Measurements from ENCODE around the gene PMS2. TPM values are rescaled to one million over a fixed set of nuclear protein-coding genes. Genes with fewer than 3 reads are reported as not detected.
"Not testable (repeated sequence)": the region's sequence is repeated elsewhere in the genome, so short reads cannot be mapped to it uniquely, and the experiment has no call there.

The PMS2 gene
- total RNA-seq, 2 donors from 2014 or later = 9.3 to 12.6 TPM

GRCh38 chr7:5997210-5997808, 11.5 kb downstream of the PMS2 start:
- no peaks in the 10 kb centered on the region for H3K27me3 ChIP-seq (replicated peaks; ENCODE audit: insufficient read depth)
- no peaks in the 10 kb centered on the region for H3K9me3 ChIP-seq
- DNase-seq (ENCODE audit: low spot score) = peak; percentile 62
- TF ChIP-seq, protein P1, sequence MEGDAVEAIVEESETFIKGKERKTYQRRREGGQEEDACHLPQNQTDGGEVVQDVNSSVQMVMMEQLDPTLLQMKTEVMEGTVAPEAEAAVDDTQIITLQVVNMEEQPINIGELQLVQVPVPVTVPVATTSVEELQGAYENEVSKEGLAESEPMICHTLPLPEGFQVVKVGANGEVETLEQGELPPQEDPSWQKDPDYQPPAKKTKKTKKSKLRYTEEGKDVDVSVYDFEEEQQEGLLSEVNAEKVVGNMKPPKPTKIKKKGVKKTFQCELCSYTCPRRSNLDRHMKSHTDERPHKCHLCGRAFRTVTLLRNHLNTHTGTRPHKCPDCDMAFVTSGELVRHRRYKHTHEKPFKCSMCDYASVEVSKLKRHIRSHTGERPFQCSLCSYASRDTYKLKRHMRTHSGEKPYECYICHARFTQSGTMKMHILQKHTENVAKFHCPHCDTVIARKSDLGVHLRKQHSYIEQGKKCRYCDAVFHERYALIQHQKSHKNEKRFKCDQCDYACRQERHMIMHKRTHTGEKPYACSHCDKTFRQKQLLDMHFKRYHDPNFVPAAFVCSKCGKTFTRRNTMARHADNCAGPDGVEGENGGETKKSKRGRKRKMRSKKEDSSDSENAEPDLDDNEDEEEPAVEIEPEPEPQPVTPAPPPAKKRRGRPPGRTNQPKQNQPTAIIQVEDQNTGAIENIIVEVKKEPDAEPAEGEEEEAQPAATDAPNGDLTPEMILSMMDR (IDR thresholded peaks at IDR 0.05) = peak; percentile 14 to 80 (median 66)
- TF ChIP-seq POLR2A (IDR thresholded peaks at IDR 0.05) (no peak), POLR2AphosphoS5 (IDR thresholded peaks at IDR 0.05) (peak; percentile 61)
- 42% methylated on average over 10 of the region's 10 CpGs for WGBS
- peak overlapping the region in 1 of 2 donors; percentile 30 for H3K27ac ChIP-seq
- intact Hi-C loops (cut with DNase I) = loop anchor here (5.0 kb wide), 1 partner anchor 320 kb away; no protein-coding TSS in a partner anchor
- no peak overlapping the region for H3K4me3 ChIP-seq
- no peaks in the 10 kb centered on the region for H3K4me1 ChIP-seq (replicated peaks)
- H3K36me3 ChIP-seq = no peaks in the 10 kb centered on the region

- DNase-seq (ENCODE audit: low spot score); H3K9me3 ChIP-seq; H3K27me3 ChIP-seq (replicated peaks; ENCODE audit: insufficient read depth); intact Hi-C loops (cut with DNase I); H3K36me3 ChIP-seq; H3K4me1 ChIP-seq (replicated peaks); H3K27ac ChIP-seq; H3K4me3 ChIP-seq: not testable (repeated sequence)
- WGBS = 94% methylated on average over 15 of the region's 15 CpGs
Measured at GRCh38 chr7:5987061-5987460, 21.8 kb downstream of the PMS2 start.

DNA sequence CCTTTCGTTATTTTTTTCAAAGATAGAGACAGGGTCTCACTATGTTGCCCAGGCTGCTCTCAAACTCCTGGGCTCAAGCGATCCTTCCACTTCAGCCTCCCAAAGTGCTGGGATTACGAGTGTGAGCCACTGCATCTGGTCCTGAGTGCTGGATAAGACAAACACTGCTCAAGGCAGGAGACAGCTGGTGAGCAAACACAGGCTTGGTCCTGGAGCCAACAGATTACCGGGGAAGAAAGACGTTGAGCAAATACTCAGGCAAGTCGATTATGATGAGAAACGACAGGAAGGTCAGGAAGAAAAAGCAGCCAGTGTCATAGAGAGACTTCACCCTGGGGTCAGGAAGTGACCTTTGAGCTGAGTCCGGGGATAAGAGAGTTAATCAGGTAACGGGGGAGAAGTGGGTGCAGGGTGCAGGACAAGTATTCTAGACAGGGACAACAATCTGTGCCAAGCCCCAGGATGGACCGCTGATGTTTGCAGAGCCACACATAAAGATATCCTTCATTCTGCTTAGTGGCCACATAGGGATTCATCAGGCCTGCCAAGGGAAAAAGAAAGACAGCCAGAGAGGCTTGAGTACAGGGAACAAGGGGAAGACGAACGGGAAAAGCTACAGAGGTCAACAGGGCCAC, 29.1 kb downstream of the PMS2 start:
- intact Hi-C loops (cut with DNase I); H3K9me3 ChIP-seq; H3K4me1 ChIP-seq (replicated peaks); DNase-seq (ENCODE audit: low spot score); H3K4me3 ChIP-seq; H3K27me3 ChIP-seq (replicated peaks; ENCODE audit: insufficient read depth); H3K27ac ChIP-seq; H3K36me3 ChIP-seq: not testable (repeated sequence)
- 89% methylated on average over 2 of the region's 12 CpGs for WGBS

DNA sequence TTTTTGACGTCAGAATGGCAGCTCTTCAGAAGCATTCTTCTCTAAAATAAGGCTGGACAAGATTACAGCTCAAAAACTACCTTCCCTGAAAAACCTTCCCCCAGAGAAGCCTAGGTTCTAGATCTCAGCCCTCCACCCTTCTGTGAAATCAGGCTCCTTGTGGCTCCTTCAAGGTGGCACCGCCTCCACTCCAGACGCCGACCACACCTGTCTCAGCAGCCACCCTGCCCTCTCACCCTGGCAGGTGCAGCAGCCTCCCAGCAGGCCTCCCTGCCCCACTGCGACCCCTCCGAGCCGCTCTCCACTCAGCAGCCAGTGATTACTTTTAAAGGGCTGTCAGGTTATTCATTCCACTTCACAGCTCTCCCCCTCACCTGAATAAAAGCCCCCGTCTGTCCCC, 35.3 kb downstream of the PMS2 start:
- H3K27ac ChIP-seq; DNase-seq (ENCODE audit: low spot score); H3K4me3 ChIP-seq; intact Hi-C loops (cut with DNase I); H3K9me3 ChIP-seq; H3K4me1 ChIP-seq (replicated peaks); H3K27me3 ChIP-seq (replicated peaks; ENCODE audit: insufficient read depth); H3K36me3 ChIP-seq: not testable (repeated sequence)
- no CpG with 5 or more reads among the region's 8 CpGs for WGBS

GRCh38 chr7:5970347-5970911, 38.4 kb downstream of the PMS2 start, which contains the start of gene RSPH10B:
RSPH10B (minus strand) TSS chr7:5970689; CDS start chr7:5967116, 3,573 bp downstream.
- H3K27me3 ChIP-seq (replicated peaks; ENCODE audit: insufficient read depth); intact Hi-C loops (cut with DNase I); H3K4me3 ChIP-seq; H3K27ac ChIP-seq; H3K9me3 ChIP-seq; H3K4me1 ChIP-seq (replicated peaks); H3K36me3 ChIP-seq; DNase-seq (ENCODE audit: low spot score): not testable (repeated sequence)
- WGBS = no CpG with 5 or more reads among the region's 43 CpGs

- H3K4me3 ChIP-seq; H3K27me3 ChIP-seq (replicated peaks; ENCODE audit: insufficient read depth); DNase-seq (ENCODE audit: low spot score); H3K9me3 ChIP-seq; H3K4me1 ChIP-seq (replicated peaks); intact Hi-C loops (cut with DNase I); H3K36me3 ChIP-seq; H3K27ac ChIP-seq: not testable (repeated sequence)
- WGBS = 93% methylated on average over 4 of the region's 7 CpGs
Measured at GRCh38 chr7:5963810-5964209, 45.0 kb downstream of the PMS2 start.

GRCh38 chr7:5963205-5963604, 45.6 kb downstream of the PMS2 start:
- H3K4me1 ChIP-seq (replicated peaks); DNase-seq (ENCODE audit: low spot score); intact Hi-C loops (cut with DNase I); H3K36me3 ChIP-seq; H3K27ac ChIP-seq; H3K9me3 ChIP-seq; H3K27me3 ChIP-seq (replicated peaks; ENCODE audit: insufficient read depth); H3K4me3 ChIP-seq: not testable (repeated sequence)
- WGBS = no CpG with 5 or more reads among the region's 13 CpGs

DNA sequence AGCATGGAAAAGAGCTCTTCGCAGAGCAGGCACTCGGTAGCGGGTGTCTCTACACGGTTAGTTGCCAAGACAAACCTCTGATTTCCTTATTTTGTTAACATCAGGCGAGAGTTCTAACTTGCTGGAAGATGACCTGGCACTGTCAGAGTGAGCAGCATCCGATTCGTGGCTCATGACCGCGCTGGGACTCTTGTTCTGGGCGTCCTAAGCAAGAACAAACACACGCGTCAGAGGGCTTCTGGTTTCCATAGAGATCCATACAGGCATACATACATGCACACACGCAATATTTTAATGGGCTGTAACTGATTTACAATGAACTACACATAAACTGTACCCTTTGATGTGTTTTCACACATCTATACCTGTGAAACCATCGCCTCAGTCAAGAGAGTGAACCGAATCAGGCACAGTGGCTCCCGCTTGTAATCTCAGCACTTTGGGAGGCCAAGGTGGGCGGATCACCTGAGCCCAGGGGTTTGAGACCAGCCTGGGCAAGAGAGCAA, 73.9 kb downstream of the PMS2 start:
- H3K4me3 ChIP-seq; H3K9me3 ChIP-seq; DNase-seq (ENCODE audit: low spot score); H3K36me3 ChIP-seq; H3K4me1 ChIP-seq (replicated peaks); H3K27me3 ChIP-seq (replicated peaks; ENCODE audit: insufficient read depth); intact Hi-C loops (cut with DNase I); H3K27ac ChIP-seq: not testable (repeated sequence)
- WGBS = no CpG with 5 or more reads among the region's 17 CpGs

DNA sequence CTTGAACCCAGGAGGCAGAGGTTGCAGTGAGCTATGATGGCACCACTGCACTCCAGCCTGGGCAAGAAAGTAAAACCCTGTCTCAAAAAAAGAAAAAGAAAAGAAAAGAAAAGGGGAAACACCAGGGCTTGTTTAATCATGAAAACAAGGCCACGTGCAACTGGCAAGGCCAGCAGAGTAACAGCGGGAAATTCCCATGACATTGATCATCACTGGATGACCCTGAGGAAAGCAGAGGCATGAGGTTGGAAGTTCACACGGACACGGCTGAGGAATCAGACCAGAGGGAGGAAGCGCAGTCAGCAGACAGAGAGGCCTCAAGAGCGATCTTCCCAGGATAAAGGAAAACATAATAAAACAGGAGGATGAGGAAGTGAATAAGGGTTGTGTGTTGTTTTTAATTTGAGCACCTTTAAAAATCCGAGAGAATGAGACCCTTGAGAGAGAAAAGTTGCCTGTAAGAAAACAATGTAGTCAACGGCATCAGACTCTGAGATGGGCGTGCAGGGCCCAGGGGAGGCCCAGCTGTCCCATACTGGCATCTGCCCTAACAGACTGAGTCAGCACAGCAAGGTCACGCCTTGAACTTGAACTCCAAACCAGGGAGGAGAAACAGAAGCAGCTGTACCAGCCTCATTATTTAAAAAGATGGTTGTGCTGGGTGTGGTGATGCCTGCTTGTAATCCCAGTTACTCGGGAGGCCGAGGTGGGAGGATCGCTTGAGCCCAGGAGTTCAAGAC, 76.8 kb downstream of the PMS2 start:
- H3K36me3 ChIP-seq; H3K27ac ChIP-seq; intact Hi-C loops (cut with DNase I); DNase-seq (ENCODE audit: low spot score); H3K9me3 ChIP-seq; H3K27me3 ChIP-seq (replicated peaks; ENCODE audit: insufficient read depth); H3K4me1 ChIP-seq (replicated peaks); H3K4me3 ChIP-seq: not testable (repeated sequence)
- 53% methylated on average over 6 of the region's 13 CpGs for WGBS

DNA sequence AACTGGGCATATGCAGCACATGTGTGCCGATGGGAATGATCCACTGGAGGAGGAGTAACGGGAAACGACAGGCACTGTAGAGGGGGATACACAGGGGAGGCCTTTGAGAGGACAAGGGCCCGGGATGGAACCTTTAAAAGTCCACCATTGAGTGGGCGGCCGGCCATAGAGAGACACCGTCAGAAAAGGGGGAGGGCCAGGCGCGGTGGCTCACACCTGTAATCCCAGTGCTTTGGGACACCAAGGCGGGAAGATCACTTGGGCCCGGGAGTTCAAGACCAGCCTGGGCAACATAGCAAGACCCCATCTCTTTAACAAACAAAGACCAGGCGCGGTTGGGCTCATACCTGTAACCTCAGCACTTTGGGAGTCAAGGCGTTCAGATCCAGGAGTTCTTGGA, 77.6 kb downstream of the PMS2 start:
- H3K36me3 ChIP-seq; H3K4me3 ChIP-seq; H3K27me3 ChIP-seq (replicated peaks; ENCODE audit: insufficient read depth); H3K27ac ChIP-seq; H3K4me1 ChIP-seq (replicated peaks); intact Hi-C loops (cut with DNase I); H3K9me3 ChIP-seq; DNase-seq (ENCODE audit: low spot score): not testable (repeated sequence)
- 97% methylated on average over 14 of the region's 14 CpGs for WGBS

- no CpG with 5 or more reads among the region's 10 CpGs for WGBS
- H3K4me3 ChIP-seq; H3K4me1 ChIP-seq (replicated peaks); H3K9me3 ChIP-seq; intact Hi-C loops (cut with DNase I); H3K27me3 ChIP-seq (replicated peaks; ENCODE audit: insufficient read depth); DNase-seq (ENCODE audit: low spot score); H3K27ac ChIP-seq; H3K36me3 ChIP-seq: not testable (repeated sequence)
Measured at GRCh38 chr7:5930290-5930689, 78.6 kb downstream of the PMS2 start.

Data from prostate gland (tissue), 2 donors.